ENCODE measurements around the gene AMPD3.

Gene AMPD3

DNA sequence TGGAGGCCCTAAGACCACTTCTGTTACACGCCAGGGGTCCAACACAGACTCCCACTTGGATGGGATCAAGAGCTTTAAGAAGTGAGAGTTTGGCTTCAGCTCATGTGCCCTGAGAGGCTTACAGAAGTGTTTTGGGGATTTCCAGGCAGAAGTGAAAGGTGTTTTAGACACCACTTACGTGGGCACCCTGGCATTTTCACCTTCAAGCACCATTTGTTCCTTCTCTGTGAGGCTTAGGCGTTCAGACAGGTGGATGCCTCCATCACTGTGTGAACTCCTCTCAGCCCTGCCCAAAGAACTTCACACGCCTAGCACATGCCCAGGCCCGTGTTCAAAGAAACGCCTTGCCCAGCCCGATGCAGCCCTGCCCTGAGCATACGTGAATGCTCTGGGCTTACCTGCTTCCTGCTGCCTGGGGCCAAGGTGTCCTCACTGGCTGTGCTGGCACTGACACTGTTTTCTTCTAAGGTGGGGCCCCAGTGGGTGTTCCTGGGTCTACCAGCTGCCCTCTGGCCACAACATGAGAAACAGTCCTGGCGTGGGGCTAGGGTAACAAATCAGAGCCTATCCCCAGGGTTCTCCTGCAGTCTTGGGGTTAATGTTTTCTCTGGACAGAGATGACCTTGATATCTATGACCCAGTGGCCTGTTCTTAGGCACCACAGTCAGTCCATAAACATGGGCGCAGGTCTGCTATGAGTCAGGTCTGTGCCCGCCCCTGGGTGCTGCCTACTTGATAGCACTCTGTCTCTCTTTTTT is 34.0 kb downstream of the AMPD3 start:
- no peak for DNase-seq (ENCODE audit: low read depth)

DNA sequence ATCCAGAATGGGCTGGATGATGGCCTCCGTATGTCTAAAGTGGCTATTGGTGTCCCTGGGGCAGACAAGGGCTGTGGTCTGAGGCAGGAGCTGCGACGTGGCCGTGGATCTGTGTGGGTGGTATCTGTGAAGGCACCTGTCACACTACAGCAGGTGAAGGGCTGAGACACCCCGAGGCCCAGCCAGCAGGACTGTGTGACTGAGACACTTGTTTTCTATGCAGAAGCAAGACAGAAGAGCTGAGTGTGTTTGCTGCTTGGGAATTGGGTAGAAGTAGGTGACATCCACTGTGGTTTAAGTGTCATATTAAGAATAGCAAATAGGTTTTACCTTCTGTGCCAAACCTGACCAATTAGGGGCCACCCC is 35.0 kb downstream of the AMPD3 start:
- no peak for DNase-seq (ENCODE audit: low read depth)

DNA sequence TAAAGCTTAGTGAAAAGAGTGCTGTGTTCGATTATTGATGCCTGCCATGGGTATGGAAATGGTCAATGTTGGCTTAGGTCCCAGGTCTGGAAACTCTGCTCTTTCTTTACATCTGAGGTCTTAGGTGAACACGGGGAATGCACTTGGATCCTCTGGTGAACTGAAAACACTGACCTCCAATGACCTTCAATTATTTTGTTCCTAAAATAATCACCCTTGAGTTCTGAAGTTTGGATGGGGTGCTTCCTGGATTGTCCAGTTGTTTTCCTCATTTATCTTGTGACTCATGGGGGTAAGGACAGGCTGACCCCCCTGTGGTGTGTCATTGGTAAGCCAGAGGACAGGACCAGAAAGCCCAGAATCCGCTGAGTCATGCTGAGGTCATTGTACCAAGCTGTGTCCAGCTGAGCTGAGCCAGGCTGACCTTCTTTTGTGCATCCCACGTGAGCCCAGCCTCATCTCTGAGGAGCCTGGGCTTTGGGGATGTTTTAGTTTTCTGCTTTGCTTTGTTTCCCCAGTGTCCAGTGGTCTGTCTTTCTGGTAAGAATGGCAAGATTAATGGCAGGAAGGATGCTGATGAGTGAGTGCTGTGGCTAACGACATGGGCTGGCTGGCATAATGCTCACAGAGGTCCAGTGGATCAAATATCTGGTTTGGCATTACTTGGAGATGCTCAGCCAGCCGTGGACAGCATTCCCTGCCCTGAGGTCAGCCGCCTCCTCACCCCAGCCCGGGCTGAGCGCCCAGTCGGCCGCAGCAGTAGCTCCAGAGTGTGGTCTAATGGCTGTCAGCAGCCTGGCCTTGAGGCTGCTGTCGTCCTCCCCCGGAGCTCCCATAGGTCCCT is 35.6 kb downstream of the AMPD3 start:
- no peak for DNase-seq (ENCODE audit: low read depth)

DNA sequence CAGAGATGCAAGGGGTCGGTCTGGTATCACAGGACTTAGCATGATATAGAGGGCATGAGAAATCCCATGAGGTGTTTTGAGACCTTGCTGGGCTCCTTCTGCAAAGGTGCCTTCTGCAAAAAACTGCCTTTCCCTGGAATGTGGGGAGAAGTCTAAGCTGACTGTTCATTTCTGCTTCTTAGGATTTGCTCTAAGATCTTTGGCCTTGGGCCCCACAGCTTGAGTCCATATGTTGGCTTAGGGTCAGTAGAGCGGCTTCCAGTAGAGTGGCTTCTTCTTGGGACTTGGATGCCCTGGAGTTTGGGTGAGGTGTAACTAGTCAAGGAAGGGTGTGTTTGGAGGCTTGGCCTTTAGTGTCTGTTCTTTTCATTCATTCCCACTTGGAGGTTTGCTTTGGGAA is 37.0 kb downstream of the AMPD3 start:
- no peak for DNase-seq (ENCODE audit: low read depth)

DNA sequence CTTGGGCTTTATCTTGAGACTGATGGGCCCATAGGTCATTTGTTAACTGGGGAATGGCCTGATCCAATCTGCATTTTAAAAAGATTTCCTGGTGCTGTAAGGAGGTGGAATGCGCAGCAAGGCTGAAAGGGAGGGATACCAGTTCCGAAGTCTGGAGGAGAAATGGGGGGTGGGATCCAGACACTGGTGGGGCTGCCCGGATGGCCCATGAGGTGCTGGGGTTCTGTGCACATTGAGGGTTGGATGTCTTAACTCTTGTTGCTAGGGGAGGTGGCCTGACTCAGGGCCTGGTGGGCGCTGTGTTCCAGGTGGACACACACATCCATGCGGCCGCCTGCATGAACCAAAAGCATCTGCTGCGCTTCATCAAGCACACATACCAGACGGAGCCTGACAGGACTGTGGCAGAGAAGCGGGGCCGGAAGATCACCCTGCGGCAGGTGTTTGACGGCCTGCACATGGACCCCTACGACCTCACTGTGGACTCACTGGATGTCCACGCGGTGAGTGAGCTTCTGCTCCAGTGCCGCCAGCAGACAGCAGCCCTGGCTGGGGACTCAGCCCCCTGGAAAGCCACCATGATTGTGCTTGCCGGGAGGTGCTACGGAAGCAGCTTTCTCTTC is 38.1 kb downstream of the AMPD3 start:
- DNase-seq (ENCODE audit: low read depth) = no peak

DNA sequence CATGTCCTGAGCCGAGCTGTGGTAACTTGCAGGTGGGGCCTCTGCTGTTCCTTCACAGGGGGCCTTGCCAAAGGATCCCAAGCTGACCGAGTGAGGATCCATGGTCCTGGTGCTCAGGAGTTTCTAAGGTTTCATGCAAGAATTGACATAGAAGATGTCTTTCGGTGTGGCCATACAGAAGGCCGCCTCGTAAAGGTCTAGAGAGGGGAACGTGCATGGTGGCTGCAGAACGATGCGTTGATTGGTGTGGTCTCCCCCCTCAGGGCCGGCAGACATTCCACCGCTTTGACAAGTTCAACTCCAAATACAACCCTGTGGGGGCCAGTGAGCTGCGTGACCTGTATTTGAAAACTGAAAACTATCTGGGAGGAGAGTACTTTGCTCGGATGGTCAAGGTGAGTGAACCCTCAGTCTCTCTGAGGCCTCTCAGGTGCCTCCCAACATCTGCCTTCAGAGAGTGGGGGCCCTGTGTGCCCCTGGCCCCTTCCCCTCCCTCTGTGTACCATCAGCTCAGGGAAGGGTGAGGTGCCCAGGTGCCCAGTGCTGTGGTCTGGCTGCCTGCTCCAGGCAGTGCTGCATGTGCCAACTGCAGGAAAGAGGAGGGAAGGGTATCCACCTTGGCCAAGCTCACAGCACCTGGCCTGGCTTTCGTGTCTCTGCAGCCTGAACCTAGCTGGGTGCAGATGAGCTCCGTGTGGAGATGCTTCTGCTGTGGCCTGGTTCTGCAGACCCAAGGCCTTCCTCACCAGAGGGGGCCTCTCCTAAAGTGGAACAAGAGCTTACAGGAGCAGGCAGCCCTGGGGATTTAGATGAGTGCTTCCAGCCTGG is 39.8 kb downstream of the AMPD3 start:
- DNase-seq (ENCODE audit: low read depth) = no peak

DNA sequence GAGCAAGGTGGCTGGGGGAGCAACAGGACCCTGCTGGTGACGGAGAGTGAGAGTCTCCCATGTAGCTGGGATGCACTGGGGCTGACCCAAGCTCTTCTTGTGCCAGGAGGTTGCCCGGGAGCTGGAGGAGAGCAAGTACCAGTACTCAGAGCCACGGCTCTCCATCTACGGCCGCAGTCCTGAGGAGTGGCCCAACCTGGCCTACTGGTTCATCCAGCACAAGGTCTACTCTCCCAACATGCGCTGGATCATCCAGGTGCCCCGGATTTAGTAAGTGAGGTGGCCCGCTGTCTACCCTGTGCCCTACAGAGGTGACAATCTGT is 40.4 kb downstream of the AMPD3 start:
- no peak for DNase-seq (ENCODE audit: low read depth)

DNA sequence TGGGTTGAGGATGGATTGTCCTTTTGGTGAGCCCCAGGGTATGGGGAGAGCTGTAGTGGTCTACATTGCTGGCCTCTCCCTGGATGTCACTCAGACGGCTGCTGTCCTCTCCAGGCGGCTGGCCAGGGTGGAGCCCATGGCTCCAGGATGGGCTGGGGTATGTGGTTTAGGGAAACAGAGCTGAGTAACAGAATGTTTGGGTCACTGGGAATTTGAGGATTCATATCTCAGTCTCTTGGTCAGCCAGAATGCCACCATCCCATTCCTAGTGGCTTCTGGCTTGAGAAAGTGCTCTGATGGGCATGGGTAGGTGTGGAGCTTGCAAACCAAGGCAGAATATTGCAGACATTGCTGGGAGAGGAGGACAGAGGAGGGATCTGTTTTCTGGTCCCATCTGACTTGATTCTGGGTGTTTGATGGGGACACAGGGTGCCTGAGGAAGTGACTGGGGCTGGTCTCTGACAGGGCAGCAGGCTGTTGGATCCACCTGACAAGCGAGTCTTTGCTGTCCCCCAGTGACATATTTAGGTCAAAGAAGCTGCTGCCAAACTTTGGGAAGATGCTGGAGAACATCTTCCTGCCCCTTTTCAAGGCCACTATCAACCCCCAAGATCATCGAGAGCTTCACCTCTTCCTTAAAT is 41.4 kb downstream of the AMPD3 start:
- no peak for DNase-seq (ENCODE audit: low read depth)

DNA sequence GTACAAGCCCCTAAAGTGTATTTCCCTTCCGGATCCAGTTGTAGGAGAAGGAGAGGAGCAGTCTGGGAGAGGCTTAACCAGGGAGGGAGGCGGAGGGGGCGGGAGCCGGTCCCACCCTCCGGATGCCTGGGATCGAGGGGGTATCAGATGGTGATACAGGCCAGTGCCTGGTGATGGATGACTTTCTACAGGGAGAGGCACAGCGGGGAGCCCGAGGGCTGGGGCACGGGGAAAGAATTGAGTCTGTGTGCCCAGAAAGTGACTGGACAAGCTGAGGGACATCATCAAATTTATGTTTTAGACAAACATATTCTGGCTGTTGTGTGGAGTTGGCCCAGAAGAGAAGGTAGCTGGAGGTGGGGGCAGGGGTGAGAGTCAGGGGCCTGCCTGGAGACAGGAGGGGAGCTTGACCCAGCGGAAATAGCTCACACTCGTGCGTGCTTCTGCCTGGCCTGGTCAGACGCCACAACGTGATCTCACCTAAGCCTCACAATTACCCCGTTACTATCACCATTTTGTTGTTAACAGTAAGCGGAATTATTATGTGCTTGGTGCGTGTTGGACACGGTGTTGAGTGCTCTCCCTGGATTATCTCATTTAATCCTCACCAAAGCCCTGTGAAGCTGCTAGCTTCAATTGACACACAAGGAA is 42.4 kb downstream of the AMPD3 start:
- DNase-seq (ENCODE audit: low read depth) = no peak

DNA sequence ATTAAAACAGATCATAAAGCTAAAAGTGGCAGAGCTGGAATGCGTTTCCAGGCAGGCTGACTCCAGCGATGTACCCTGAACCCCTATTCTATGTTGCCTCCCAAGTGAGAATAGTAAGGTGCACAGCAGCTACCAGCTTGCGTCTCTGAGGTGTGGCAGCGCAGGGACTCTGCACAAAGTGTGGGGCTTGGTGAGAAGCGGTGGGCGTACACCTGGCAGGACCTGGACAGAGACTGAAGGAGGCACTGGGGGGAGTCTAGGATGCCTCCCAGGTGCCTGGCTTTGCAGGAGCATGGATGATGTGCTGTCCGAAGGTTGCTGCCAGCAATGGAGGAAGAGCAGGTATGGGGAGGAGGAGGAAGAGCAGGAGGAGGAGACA is 42.9 kb downstream of the AMPD3 start:
- DNase-seq (ENCODE audit: low read depth) = no peak

DNA sequence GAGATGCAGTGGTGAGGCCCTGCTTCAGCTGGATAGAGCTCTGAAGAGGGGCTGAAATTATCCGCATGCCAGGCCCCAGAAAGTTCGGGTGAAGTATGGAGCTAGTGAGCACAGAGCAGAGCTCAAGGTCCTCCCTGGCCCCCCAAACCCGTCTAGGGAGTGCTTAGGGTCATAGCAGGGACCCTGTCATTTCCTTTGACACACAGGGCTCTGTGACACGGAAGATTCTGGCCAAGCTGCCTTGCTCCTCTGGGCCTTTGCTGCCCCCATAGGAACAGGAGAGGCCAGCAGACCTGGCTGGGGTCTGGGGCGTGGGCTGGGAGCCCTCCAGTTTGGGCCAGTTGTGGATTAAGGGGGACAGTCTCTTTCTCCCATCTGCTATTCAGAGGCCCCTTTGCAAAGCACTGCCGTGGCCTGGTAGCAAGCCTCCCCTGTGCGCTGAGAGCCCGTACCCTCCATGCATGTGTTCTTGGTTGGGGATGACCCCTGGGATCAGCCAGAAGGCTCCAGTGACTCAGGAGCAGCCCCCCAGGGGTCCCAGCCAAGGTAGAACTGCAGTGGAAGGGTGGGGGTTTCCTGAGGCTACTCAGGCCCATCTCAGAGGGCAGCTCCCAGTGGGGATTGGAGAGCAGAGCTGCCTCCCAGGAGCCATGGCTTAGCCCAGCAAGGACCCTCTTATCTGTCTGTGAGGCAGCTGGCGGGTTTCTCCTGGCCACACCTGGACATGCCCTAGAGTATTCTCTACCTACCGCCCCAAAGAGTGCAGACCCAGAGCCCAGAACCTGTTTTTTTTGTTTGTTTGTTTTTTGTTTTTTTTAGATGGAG is 43.6 kb downstream of the AMPD3 start:
- no peak for DNase-seq (ENCODE audit: low read depth)

DNA sequence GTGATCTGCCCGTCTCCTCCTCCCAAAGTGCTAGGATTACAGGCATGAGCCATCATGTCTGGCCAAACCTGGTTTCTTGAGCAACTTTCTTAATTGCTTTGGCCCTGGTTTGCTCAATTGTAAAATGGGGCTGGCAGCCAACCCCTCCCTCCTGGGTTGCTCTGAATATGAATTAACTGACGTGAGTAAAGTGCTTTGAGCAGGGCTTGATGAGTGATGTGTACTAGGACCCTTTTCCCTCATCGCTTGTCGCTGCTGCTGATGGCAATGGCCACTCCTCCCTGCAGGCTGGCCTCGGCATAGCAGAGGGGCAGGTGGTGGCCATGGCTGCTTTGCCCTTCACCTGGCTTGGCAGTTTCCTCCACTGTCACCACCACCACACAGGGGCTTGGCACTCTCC is 44.4 kb downstream of the AMPD3 start:
- DNase-seq (ENCODE audit: low read depth) = no peak

DNA sequence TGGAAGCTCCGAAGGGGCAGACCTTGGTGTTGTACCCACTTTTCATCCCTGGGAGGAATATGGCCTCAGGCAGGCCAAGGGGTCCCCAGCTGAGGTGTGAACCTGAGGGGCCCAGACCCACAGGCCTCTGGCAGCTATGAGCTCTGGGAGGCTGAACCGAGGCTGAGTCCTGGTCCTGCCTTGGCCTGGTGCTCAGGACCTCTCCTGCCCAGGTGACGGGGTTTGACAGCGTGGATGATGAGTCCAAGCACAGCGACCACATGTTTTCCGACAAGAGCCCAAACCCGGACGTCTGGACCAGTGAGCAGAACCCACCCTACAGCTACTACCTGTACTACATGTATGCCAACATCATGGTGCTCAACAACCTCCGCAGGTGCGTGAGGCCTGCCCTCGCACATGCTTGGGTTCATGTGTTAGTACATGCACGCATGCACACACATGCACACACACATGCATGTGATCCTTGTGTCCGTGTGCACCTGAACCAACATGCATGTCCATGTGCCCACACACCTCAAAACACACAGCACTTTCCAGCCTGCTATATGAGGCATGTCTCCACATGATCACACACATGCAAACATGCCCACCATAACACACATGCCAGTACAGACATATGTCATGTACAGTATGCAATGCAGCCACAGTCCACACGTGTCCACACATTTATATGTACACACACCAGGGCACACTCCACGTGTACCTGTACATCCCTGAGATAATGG is 45.0 kb downstream of the AMPD3 start:
- DNase-seq (ENCODE audit: low read depth) = no peak

DNA sequence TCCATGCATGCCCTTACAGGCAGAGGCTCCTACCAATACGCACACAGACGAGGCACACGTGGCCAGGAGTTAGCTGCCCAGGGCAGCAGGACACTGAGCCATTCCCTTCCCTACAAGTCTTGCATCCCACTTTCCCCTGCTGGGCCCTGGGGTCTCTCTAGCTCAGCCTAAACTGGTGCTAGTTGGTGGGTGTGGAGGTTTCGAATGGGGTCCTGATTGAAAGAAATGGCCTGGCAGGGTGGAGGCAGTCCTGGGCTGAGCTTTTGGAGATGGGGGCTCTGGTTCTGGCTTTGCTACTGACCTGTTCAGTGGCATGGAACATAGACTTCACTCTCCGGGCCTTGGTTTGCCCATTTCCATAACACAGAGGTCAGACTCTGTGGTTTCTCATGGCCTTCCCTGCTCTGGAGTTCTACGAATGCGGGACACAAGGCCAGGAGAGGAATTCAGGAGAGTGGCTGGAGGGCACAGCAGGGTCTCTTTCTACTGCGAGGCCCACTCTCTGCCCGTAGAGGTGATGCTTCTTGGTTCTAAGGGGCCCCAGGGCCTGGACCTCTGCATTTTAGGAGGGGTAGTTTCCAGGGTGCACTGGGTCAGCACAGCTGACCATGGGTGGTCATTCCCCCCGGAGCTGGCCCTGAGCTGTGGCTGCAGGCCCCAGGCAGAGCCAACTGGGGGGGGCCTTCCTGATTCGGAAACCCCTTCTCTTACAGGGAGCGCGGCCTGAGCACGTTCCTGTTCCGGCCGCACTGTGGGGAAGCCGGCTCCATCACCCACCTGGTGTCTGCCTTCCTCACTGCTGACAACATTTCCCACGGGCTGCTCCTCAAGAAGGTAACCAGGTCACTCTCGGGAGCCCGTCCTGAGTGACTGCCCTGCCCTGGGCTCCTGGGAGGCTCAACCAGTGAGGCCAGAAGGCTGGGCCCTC is 46.0 kb downstream of the AMPD3 start:
- no peak for DNase-seq (ENCODE audit: low read depth)

DNA sequence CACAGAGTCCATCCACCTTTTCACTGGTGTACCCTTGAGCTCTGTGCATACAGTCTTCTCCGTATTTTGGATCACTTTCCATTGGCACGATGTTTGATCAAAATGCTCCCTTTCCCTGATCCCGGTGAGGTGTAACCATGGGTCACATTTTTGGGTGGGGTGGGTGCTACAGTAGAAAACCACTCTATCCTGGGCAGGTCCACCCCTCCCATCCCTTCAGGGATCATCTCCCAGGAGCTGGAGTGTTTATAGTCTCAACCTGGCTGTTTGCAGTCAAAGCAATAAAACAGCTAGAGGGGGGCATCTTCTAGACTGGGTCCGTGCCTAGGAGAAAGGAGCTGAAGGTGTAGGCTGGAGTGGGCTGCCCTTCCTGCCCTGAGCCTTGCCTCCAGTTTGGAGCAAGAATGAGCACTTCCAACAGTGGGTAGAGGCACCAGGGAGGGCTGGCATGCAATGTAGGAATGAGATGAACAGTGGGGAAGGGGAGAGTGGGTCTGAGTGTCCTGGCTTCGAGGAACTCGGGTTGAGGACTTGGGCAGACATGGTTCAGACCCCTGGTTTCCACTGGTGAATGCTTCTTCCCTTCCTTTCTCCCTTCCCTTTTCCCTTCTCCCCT is 47.1 kb downstream of the AMPD3 start:
- no peak for DNase-seq (ENCODE audit: low read depth)

DNA sequence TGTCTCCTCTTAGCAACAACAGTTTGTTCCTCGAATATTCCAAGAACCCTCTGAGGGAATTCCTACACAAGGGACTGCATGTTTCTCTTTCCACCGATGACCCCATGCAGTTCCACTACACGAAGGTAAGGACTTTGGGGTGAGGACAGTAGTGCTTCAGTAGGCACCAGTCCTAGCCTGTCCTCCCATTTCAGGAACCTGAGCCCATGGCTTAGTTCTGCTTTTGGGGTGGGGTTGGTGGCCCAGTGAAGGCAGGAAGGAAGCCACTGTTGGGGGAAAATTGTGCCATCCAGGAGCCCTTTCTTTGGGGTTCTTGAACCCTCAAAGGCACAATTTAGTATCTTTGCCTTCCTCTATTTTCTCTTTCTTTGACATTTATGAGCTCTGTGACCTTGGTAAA is 47.7 kb downstream of the AMPD3 start:
- no peak for DNase-seq (ENCODE audit: low read depth)

DNA sequence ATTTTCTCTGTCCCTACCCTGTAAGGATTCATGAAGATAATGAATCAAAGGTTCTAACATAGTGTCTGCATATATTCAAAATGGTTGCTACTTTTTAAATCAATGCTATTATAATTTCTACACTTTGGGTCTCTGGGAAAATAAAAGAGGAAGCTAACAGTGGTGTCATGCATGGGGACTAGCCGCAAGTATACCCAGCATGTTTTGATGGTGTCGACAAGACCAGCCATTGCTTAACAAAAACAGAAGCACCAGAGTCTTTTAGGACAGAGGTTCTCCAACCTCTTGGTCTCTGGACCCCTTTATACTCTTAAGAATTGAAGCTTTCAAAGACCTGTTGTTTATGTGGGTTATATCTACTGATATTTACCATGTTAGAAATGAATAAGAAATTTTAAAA is 48.2 kb downstream of the AMPD3 start:
- DNase-seq (ENCODE audit: low read depth) = no peak

DNA sequence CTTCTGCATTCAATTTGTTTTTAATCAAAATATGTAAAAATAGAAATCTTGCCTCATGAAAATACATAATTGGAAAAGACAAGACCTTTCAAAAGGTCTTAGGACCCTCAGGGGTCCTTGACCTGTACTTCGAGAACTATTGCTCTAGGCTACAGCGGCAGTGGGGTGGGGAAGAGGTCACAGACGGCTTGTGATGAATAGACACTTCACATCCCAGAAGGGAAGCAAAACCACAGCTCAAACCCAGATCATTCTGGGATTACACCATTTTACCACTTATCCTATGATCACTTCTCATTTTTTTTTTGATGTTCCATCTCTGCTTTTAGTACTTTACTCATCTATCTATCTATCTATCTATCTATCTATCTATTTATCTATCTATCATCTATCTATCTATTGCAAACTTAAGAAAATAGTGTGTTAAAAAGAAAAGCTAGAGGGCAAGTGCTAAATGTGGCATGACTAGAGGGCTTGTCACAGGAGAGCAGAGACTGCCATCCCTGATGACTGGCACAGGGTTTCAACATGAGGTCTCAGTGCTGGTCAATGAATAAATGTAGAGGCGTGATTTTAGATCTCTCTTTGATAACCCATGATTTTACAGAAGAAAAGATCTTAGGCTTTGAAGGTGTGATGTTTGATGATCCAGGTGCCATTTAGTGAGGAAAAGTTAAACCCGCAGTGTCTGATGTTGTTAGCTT is 48.9 kb downstream of the AMPD3 start:
- DNase-seq (ENCODE audit: low read depth) = no peak

Measured in T-helper 22 cell (primary cell).